Endothelial cell of umbilical vein (primary cell): ENCODE measurements around the gene AK9. TPM values are rescaled to one million over a fixed set of nuclear protein-coding genes. Genes with fewer than 3 reads are reported as not detected.

Experiments
- BruUV-seq: library from RNA; stranded (reverse); fragments of 400-500 nt; replicated peaks from 2 replicates; lab custom pipeline; 2021; lab: Mats Ljungman, UMichigan
- CTCF ChIA-PET: fragments of 300-600, 350-600 bp; sonication (Branson Sonifier 250); formaldehyde crosslinking; loops from one replicate; lab custom pipeline; 2021; ENCODE audit warnings: antibody characterized with exemption, inconsistent platforms; lab: Charles Lee
- POLR2A ChIA-PET: fragments of 300-600, 350-600 bp; sonication (Branson Sonifier 250); formaldehyde crosslinking; loops from one replicate; lab custom pipeline; 2021; ENCODE audit warnings: antibody characterized with exemption, inconsistent platforms; lab: Charles Lee
- DNase-seq: peaks from one replicate; pipeline ENCODE4 v3.0.0-alpha.2; 2011; ENCODE audit warnings: low read depth, low spot score
- FAIRE-seq: peaks from 2 replicates; lab custom pipeline; 2011; peaks lifted over from hg19 to GRCh38; lab: Jason Lieb, UNC
- H2AFZ ChIP-seq: 2 replicates; pipeline ENCODE4 v1.6.0; 2012; ENCODE audit warnings: low read depth, low read length, control low read depth, inconsistent platforms
- H3K27ac ChIP-seq: 2 replicates; pipeline ENCODE4 v1.5.1; 2011; ENCODE audit warnings: low read depth, mild to moderate bottlenecking, control low read depth, low read length, moderate library complexity; ENCODE audit not compliant: insufficient read depth
- H3K27me3 ChIP-seq, 2 experiments: 2 replicates each; pipeline versions ENCODE4 v1.6.0 to v1.6.1; 2011; ENCODE audit warnings: low read length in 2 of 2, mixed read lengths in 1 of 2; ENCODE audit not compliant: control insufficient read depth in 2 of 2, insufficient read depth in 2 of 2
- H3K36me3 ChIP-seq, 2 experiments: 2 replicates in 1 of 2; 3 replicates in 1 of 2; pipeline ENCODE4 v1.5.1; 2011; ENCODE audit warnings: low read length in 2 of 2, mild to moderate bottlenecking in 1 of 2, moderate library complexity in 1 of 2; ENCODE audit not compliant: control insufficient read depth in 2 of 2, insufficient read depth in 2 of 2; ENCODE audit errors: extremely low read depth in 1 of 2
- H3K4me1 ChIP-seq: 3 replicates; pipeline ENCODE4 v1.5.1; 2011; ENCODE audit warnings: mild to moderate bottlenecking, low read length; ENCODE audit not compliant: control insufficient read depth, insufficient read depth; ENCODE audit errors: extremely low read depth
- H3K4me2 ChIP-seq: 2 replicates; pipeline ENCODE4 v1.6.1; 2011; ENCODE audit warnings: low read length, control low read depth, mixed read lengths; ENCODE audit not compliant: insufficient read depth
- H3K4me3 ChIP-seq, 3 experiments: fragments of 200-600 bp in 1 of 3; sonication (generic), shearing (Covaris generic) in 1 of 3; replicated peaks in 1 of 3; 2 replicates each; pipeline ENCODE4 v1.5.1; 2011 to 2016; ENCODE audit warnings: control low read depth in 3 of 3, low read length in 3 of 3, mild to moderate bottlenecking in 2 of 3, inconsistent platforms in 1 of 3, low read depth in 1 of 3, moderate library complexity in 1 of 3; ENCODE audit not compliant: insufficient read depth in 1 of 3
- H3K79me2 ChIP-seq: 2 replicates; pipeline ENCODE4 v1.6.0; 2012; ENCODE audit warnings: low read length, inconsistent platforms; ENCODE audit not compliant: control insufficient read depth, insufficient read depth
- H3K9ac ChIP-seq: replicated peaks from 2 replicates; pipeline ENCODE3; 2011; ENCODE audit warnings: low read length, control low read depth; ENCODE audit not compliant: insufficient read depth; ENCODE audit errors: extremely low read depth
- H3K9me1 ChIP-seq: replicated peaks from 3 replicates; pipeline ENCODE4 v1.6.0; 2011; ENCODE audit warnings: mild to moderate bottlenecking, low read length; ENCODE audit not compliant: control insufficient read depth, insufficient read depth; ENCODE audit errors: extremely low read depth
- H3K9me3 ChIP-seq: replicated peaks from 2 replicates; pipeline ENCODE4 v1.5.1; 2012; ENCODE audit warnings: low read length, inconsistent platforms; ENCODE audit not compliant: control insufficient read depth, insufficient read depth
- H4K20me1 ChIP-seq: replicated peaks from 2 replicates; pipeline ENCODE3; 2011; ENCODE audit warnings: mild to moderate bottlenecking, low read length; ENCODE audit not compliant: control insufficient read depth, insufficient read depth; ENCODE audit errors: extremely low read depth
- EZH2 ChIP-seq: IDR thresholded peaks from 2 replicates; pipeline ENCODE4 v1.6.1; 2012; ENCODE audit warnings: borderline replicate concordance, low read depth, mild to moderate bottlenecking, moderate library complexity, low read length, inconsistent platforms; ENCODE audit not compliant: severe bottlenecking
- FOS ChIP-seq: IDR thresholded peaks from 2 replicates; pipeline ENCODE4 v1.6.1; 2011; ENCODE audit warnings: mild to moderate bottlenecking, low read length, moderate library complexity, borderline replicate concordance; ENCODE audit not compliant: insufficient read depth
- GATA2 ChIP-seq: IDR thresholded peaks from 2 replicates; pipeline ENCODE4 v1.7.0; 2011; ENCODE audit warnings: low read depth, mild to moderate bottlenecking, moderate library complexity, mixed read lengths, low read length; ENCODE audit not compliant: insufficient read length, insufficient read depth
- JUN ChIP-seq: IDR thresholded peaks from 2 replicates; pipeline ENCODE4 v1.6.1; 2011; ENCODE audit warnings: borderline replicate concordance, low read depth; ENCODE audit not compliant: insufficient read length, insufficient read depth
- MAX ChIP-seq: IDR thresholded peaks from 2 replicates; pipeline ENCODE4 v1.6.1; 2011; ENCODE audit not compliant: insufficient read depth, insufficient read length
- MYC ChIP-seq: IDR thresholded peaks from one replicate; pipeline ENCODE4 v1.6.1; 2011; ENCODE audit warnings: mild to moderate bottlenecking, low read depth, low read length
- POLR2A ChIP-seq: IDR thresholded peaks from 2 replicates; pipeline ENCODE4 v1.6.1; 2012; ENCODE audit warnings: low read depth, mild to moderate bottlenecking, control low read depth, low read length
- POLR2AphosphoS5 ChIP-seq: IDR thresholded peaks from 2 replicates; pipeline ENCODE4 v1.6.1; 2012; ENCODE audit warnings: low read depth, mild to moderate bottlenecking, control low read depth, low read length, moderate library complexity; ENCODE audit not compliant: insufficient read depth
- dilution Hi-C: fragments of 300-500 bp; cut with MboI; formaldehyde crosslinking; loops from one replicate; pipeline ENCODE4 v1.15.0; 2019; ENCODE audit warnings: low sequenced_read_pairs; ENCODE audit not compliant: extremely low pct_ligation_motif_present
- intact Hi-C: fragments of 100-400 bp; cut with micrococcal nuclease; formaldehyde crosslinking; loops from one replicate; pipeline ENCODE4 v1.10.0; 2022
- polyA plus RNA-seq, 4 experiments: library from polyadenylated mRNA; depleted of rRNA in 3 of 4; stranded (reverse) in 3 of 4; unstranded in 1 of 4; fragments of >200 nt; gene quantifications; 2 replicates each; pipeline versions ENCODE4 v1.2.1 to v1.2.3, GENCODE V29; 2011 to 2012; ENCODE audit warnings: missing spikeins in 1 of 4
- total RNA-seq: library from RNA; stranded (reverse); gene quantifications from 2 replicates; pipeline ENCODE4 v1.2.3, GENCODE V29; 2021
- TF ChIP-seq, protein P1 (sequence below), 2 donors: IDR thresholded peaks; 1 replicate in 1 of 2; 2 replicates in 1 of 2; pipeline ENCODE4 v1.5.1; 2011; ENCODE audit warnings: low read length in 2 of 2, mild to moderate bottlenecking in 2 of 2, moderate library complexity in 2 of 2, control low read depth in 1 of 2, inconsistent platforms in 1 of 2, low read depth in 1 of 2; ENCODE audit not compliant: insufficient read depth in 1 of 2; ENCODE audit errors: extremely low read depth in 1 of 2

Gene AK9
- total and polyA plus RNA-seq, 2 donors (not counting 3 experiments of a cell fraction or from before 2014, with no cell fraction given): 1.4 to 3.2 TPM

DNA sequence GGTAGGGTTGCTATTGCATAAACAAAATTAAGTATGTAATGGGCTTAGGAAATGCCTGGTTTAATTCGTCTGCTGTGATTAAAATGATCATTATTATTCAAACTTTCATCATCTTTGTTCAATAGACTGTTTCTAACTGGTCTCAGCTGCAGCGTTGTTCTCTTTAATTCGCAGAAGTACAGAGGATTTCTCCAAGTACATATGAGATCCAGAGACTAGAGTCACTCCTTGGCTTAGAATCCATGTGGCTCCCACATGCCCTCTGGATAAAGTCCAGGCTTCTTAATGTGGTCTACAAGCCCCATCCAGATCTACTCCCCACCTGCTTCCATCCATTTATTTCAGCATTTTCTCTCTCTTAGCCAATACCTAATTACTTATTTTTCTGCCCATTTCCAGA lies 206.9 kb downstream of the AK9 start:
- TF ChIP-seq POLR2A: no peak
- TF ChIP-seq POLR2AphosphoS5: no peak
- no peak for TF ChIP-seq GATA2
- TF ChIP-seq, protein P1, sequence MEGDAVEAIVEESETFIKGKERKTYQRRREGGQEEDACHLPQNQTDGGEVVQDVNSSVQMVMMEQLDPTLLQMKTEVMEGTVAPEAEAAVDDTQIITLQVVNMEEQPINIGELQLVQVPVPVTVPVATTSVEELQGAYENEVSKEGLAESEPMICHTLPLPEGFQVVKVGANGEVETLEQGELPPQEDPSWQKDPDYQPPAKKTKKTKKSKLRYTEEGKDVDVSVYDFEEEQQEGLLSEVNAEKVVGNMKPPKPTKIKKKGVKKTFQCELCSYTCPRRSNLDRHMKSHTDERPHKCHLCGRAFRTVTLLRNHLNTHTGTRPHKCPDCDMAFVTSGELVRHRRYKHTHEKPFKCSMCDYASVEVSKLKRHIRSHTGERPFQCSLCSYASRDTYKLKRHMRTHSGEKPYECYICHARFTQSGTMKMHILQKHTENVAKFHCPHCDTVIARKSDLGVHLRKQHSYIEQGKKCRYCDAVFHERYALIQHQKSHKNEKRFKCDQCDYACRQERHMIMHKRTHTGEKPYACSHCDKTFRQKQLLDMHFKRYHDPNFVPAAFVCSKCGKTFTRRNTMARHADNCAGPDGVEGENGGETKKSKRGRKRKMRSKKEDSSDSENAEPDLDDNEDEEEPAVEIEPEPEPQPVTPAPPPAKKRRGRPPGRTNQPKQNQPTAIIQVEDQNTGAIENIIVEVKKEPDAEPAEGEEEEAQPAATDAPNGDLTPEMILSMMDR (IDR thresholded peaks at IDR 0.05; ENCODE audit: extremely low read depth in 1 of 2, insufficient read depth in 1 of 2, low read depth in 1 of 2, low read length in 2 of 2): no peak
- no peak for TF ChIP-seq EZH2
- TF ChIP-seq MYC: no peak
- no peak for TF ChIP-seq JUN
- no peak for TF ChIP-seq MAX
- TF ChIP-seq FOS: no peak
- Histone ChIP-seq H3K27me3 (peaks cover 8 to 13% of the 10 kb centered on the region in 2 experiments), H3K36me3 (peaks cover 0 to 3% of the 10 kb centered on the region in 2 experiments), H3K9ac (no peak overlapping the region), H3K27ac (no peak overlapping the region), H3K4me2 (no peak overlapping the region), H2AFZ (peak overlapping the region; percentile 97), H3K4me3 (no peak overlapping the region), H3K9me3 (no peaks in the 10 kb centered on the region), H3K79me2 (peaks cover 31% of the 10 kb centered on the region), H4K20me1 (no peaks in the 10 kb centered on the region), H3K9me1 (no peaks in the 10 kb centered on the region), H3K4me1 (peaks cover 24% of the 10 kb centered on the region)
- dilution Hi-C loops: no loop called here
- FAIRE-seq (no peak), DNase-seq (peak; percentile 6)
- CTCF ChIA-PET: interaction anchor here (2.0 kb wide), 1 partner anchor 296 kb away, joined by 5 read pairs; no protein-coding TSS in a partner anchor
- no TSS peak for BruUV-seq
- POLR2A ChIA-PET: no interaction called here
- intact Hi-C loops: loop anchor here (5.0 kb wide), 1 partner anchor 42 kb away; the partner anchor contains the start of genes PPIL6 and SMPD2
